H9 (cell line): ENCODE measurements around the gene IFT27. TPM values are rescaled to one million over a fixed set of nuclear protein-coding genes. Genes with fewer than 3 reads are reported as not detected.

Experiments
- DNase-seq: peaks from one replicate; pipeline ENCODE4 v3.0.0-alpha.2; 2017
- H2AFZ ChIP-seq: one replicate; pipeline ENCODE4 v1.6.1; 2013; ENCODE audit warnings: mild to moderate bottlenecking, low read length, control low read depth, moderate library complexity
- H2AK5ac ChIP-seq: 2 replicates; pipeline ENCODE4 v1.6.1; 2013; ENCODE audit warnings: low read length, control low read depth, mixed read lengths; ENCODE audit not compliant: insufficient read length
- H2BK120ac ChIP-seq: one replicate; pipeline ENCODE4 v1.6.1; 2013; ENCODE audit warnings: low read depth, mild to moderate bottlenecking, low read length, control low read depth, inconsistent platforms; ENCODE audit not compliant: poor library complexity, severe bottlenecking
- H2BK12ac ChIP-seq: 2 replicates; pipeline ENCODE4 v1.6.1; 2013; ENCODE audit warnings: low read length, control low read depth, mixed read lengths, low read depth; ENCODE audit not compliant: insufficient read length
- H2BK15ac ChIP-seq: 2 replicates; pipeline ENCODE4 v1.6.1; 2013; ENCODE audit warnings: low read depth, low read length, control low read depth
- H2BK20ac ChIP-seq: one replicate; pipeline ENCODE4 v1.6.1; 2013; ENCODE audit warnings: low read depth, mild to moderate bottlenecking, low read length, control low read depth, inconsistent platforms; ENCODE audit not compliant: poor library complexity, severe bottlenecking
- H2BK5ac ChIP-seq: 2 replicates; pipeline ENCODE4 v1.6.1; 2013; ENCODE audit warnings: low read length, control low read depth, mixed read lengths; ENCODE audit not compliant: insufficient read length
- H3K14ac ChIP-seq: 2 replicates; pipeline ENCODE4 v1.6.1; 2013; ENCODE audit warnings: low read length, control low read depth; ENCODE audit not compliant: insufficient read depth
- H3K18ac ChIP-seq: 2 replicates; pipeline ENCODE4 v1.6.1; 2013; ENCODE audit warnings: low read depth, mild to moderate bottlenecking, mixed read lengths, low read length, control low read depth; ENCODE audit not compliant: insufficient read length
- H3K23ac ChIP-seq: 2 replicates; pipeline ENCODE4 v1.6.1; 2013; ENCODE audit warnings: low read length, control low read depth, mixed read lengths, low read depth; ENCODE audit not compliant: insufficient read length
- H3K23me2 ChIP-seq: 2 replicates; pipeline ENCODE4 v1.6.1; 2013; ENCODE audit warnings: low read depth, mild to moderate bottlenecking, mixed read lengths, low read length, control low read depth; ENCODE audit not compliant: insufficient read length, poor library complexity, severe bottlenecking
- H3K27ac ChIP-seq: 2 replicates; pipeline ENCODE4 v1.5.1; 2013; ENCODE audit warnings: low read length, control low read depth, mixed read lengths, low read depth; ENCODE audit not compliant: insufficient read length
- H3K27me3 ChIP-seq: 2 replicates; pipeline ENCODE4 v1.6.1; 2013; ENCODE audit warnings: low read length, control low read depth, inconsistent platforms; ENCODE audit not compliant: insufficient read depth
- H3K4ac ChIP-seq: 2 replicates; pipeline ENCODE4 v1.6.1; 2013; ENCODE audit warnings: low read depth, mild to moderate bottlenecking, control low read depth, inconsistent platforms, low read length, moderate library complexity
- H3K4me1 ChIP-seq: 2 replicates; pipeline ENCODE4 v1.6.1; 2013; ENCODE audit warnings: low read length, control low read depth, inconsistent platforms; ENCODE audit not compliant: insufficient read depth
- H3K4me2 ChIP-seq: 2 replicates; pipeline ENCODE4 v1.6.1; 2013; ENCODE audit warnings: low read length, control low read depth, mixed read lengths; ENCODE audit not compliant: insufficient read length, insufficient read depth
- H3K56ac ChIP-seq: 2 replicates; pipeline ENCODE4 v1.6.1; 2013; ENCODE audit warnings: low read depth, mild to moderate bottlenecking, mixed read lengths, low read length, control low read depth; ENCODE audit not compliant: insufficient read length
- H3K79me1 ChIP-seq: 2 replicates; pipeline ENCODE4 v1.6.1; 2013; ENCODE audit warnings: low read depth, mild to moderate bottlenecking, moderate library complexity, low read length, control low read depth, inconsistent platforms; ENCODE audit not compliant: insufficient read depth, poor library complexity, severe bottlenecking
- H3K79me2 ChIP-seq: 2 replicates; pipeline ENCODE4 v1.6.1; 2013; ENCODE audit warnings: low read length, control low read depth, inconsistent platforms; ENCODE audit not compliant: insufficient read depth
- H3K9ac ChIP-seq: 2 replicates; pipeline ENCODE4 v1.6.1; 2013; ENCODE audit warnings: low read length, control low read depth, mixed read lengths; ENCODE audit not compliant: insufficient read length; ENCODE audit errors: extremely low read depth
- H3K9me3 ChIP-seq: one replicate; pipeline ENCODE4 v1.6.1; 2013; ENCODE audit warnings: low read depth, low read length, inconsistent platforms; ENCODE audit not compliant: control insufficient read depth
- H3T11ph ChIP-seq: one replicate; pipeline ENCODE4 v1.6.1; 2013; ENCODE audit warnings: mild to moderate bottlenecking, low read length, control low read depth, inconsistent platforms
- H4K20me1 ChIP-seq: one replicate; pipeline ENCODE4 v1.6.1; 2013; ENCODE audit not compliant: control insufficient read depth, insufficient read length, insufficient read depth
- H4K5ac ChIP-seq: 2 replicates; pipeline ENCODE4 v1.6.1; 2013; ENCODE audit warnings: low read depth, mild to moderate bottlenecking, mixed read lengths, low read length, control low read depth; ENCODE audit not compliant: insufficient read length
- H4K8ac ChIP-seq: replicated peaks from 2 replicates; pipeline ENCODE4 v1.6.1; 2013; ENCODE audit warnings: low read length, control low read depth, mixed read lengths, low read depth; ENCODE audit not compliant: insufficient read length
- H4K91ac ChIP-seq: 2 replicates; pipeline ENCODE4 v1.6.1; 2013; ENCODE audit warnings: low read depth, mild to moderate bottlenecking, moderate library complexity, mixed read lengths, low read length, control low read depth; ENCODE audit not compliant: insufficient read length
- H3K27ac Mint-ChIP-seq, 3 experiments: 2 replicates in 2 of 3; 3 replicates in 1 of 3; pipeline ENCODE4 v1.8.0; 2020 to 2021; ENCODE audit warnings: mixed read lengths in 3 of 3, mild to moderate bottlenecking in 1 of 3, moderate library complexity in 1 of 3
- H3K27me3 Mint-ChIP-seq: 2 replicates; pipeline ENCODE4 v1.8.0; 2021; ENCODE audit warnings: low read depth, mild to moderate bottlenecking, moderate library complexity, mixed read lengths
- H3K36me3 Mint-ChIP-seq, 3 experiments: 2 replicates in 2 of 3; 3 replicates in 1 of 3; pipeline ENCODE4 v1.8.0; 2020 to 2021; ENCODE audit warnings: low read depth in 3 of 3, mixed read lengths in 3 of 3; ENCODE audit not compliant: insufficient read depth in 1 of 3
- H3K4me1 Mint-ChIP-seq, 2 experiments: 2 replicates each; pipeline ENCODE4 v1.8.0; 2020; ENCODE audit warnings: mixed read lengths in 2 of 2
- H3K4me3 Mint-ChIP-seq, 2 experiments: 2 replicates in 1 of 2; 3 replicates in 1 of 2; pipeline ENCODE4 v1.8.0; 2020 to 2021; ENCODE audit warnings: mild to moderate bottlenecking in 2 of 2, mixed read lengths in 2 of 2, moderate library complexity in 1 of 2
- H3K9me3 Mint-ChIP-seq, 2 experiments: 2 replicates in 1 of 2; 3 replicates in 1 of 2; pipeline ENCODE4 v1.8.0; 2020; ENCODE audit warnings: mild to moderate bottlenecking in 2 of 2, mixed read lengths in 2 of 2, moderate library complexity in 1 of 2
- WGBS: extraction: QIAGEN DNeasy Blood & Tissue Kit; methylation state at CpG from one replicate; pipeline ENCODE4 v1.1.7; 2013; ENCODE audit warnings: missing lambda C conversion rate, low lambda C conversion rate, mixed read lengths; ENCODE audit not compliant: insufficient read length; ENCODE audit errors: extremely low coverage; 5-methylcytosine and 5-hydroxymethylcytosine counted together
- total RNA-seq: library from RNA; stranded (reverse); gene quantifications from 2 replicates; pipeline ENCODE4 v1.2.1, GENCODE V29; 2021
- TF ChIP-seq, protein P1 (sequence below): fragments of 200-600 bp; sonication (generic); conservative IDR thresholded peaks from 3 replicates; pipeline ENCODE4 v1.8.0; 2021; ENCODE audit warnings: antibody characterized with exemption, mild to moderate bottlenecking

IFT27 gene
- total RNA-seq, 1 experiment from 2014 or later, result 43.4 TPM

DNA sequence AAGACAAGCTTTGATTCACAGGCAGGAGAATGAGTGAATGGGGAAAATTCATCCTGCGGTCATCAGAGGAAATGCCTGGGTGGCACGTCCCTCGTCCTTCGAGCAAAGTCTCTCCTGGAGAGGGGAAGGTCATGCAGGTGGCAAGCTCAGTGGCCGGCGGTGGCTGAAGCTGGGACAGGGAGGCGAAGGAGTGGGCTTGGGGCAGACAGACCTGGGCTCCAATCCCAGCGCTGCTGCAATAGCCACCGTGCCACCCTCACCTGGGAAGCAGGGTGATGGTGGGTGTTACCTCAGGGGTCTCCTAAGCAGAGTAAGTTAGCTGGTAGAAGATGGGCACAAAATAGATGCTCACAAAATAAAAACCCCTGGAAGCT, 49.9 kb downstream of the IFT27 start:
- no peak overlapping the region for H3K4ac ChIP-seq
- H3K4me1 ChIP-seq, result no peaks in the 10 kb centered on the region
- no peak overlapping the region for H4K5ac ChIP-seq
- Mint-ChIP-seq H3K4me3 (no peak overlapping the region), H3K9me3 (no peaks in the 10 kb centered on the region; a peak in 1 of 5 replicates), H3K36me3 (no peaks in the 10 kb centered on the region; a peak in 1 of 7 replicates), H3K4me1 (peaks cover 5 to 7% of the 10 kb centered on the region in 2 experiments), H3K27me3 (peaks cover 34% of the 10 kb centered on the region), H3K27ac (no peak overlapping the region; a peak in 1 of 7 replicates)
- TF ChIP-seq, protein P1, sequence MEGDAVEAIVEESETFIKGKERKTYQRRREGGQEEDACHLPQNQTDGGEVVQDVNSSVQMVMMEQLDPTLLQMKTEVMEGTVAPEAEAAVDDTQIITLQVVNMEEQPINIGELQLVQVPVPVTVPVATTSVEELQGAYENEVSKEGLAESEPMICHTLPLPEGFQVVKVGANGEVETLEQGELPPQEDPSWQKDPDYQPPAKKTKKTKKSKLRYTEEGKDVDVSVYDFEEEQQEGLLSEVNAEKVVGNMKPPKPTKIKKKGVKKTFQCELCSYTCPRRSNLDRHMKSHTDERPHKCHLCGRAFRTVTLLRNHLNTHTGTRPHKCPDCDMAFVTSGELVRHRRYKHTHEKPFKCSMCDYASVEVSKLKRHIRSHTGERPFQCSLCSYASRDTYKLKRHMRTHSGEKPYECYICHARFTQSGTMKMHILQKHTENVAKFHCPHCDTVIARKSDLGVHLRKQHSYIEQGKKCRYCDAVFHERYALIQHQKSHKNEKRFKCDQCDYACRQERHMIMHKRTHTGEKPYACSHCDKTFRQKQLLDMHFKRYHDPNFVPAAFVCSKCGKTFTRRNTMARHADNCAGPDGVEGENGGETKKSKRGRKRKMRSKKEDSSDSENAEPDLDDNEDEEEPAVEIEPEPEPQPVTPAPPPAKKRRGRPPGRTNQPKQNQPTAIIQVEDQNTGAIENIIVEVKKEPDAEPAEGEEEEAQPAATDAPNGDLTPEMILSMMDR, result no peak
- no peaks in the 10 kb centered on the region; the same call in 1 of the 2 replicates for H3K27me3 ChIP-seq
- H4K20me1 ChIP-seq, result peaks cover 3% of the 10 kb centered on the region
- H2BK20ac ChIP-seq, result no peak overlapping the region
- H3K9ac ChIP-seq, result no peak overlapping the region
- no peak overlapping the region; the same call in 1 of the 2 replicates for H3K14ac ChIP-seq
- no peak overlapping the region for H3K4me2 ChIP-seq
- no peak overlapping the region for H2BK120ac ChIP-seq
- H3K27ac ChIP-seq, result no peak overlapping the region
- H2AFZ ChIP-seq, result no peak overlapping the region
- no peaks in the 10 kb centered on the region for H3K9me3 ChIP-seq
- no peak for DNase-seq
- no peak overlapping the region for H2BK5ac ChIP-seq
- no peak overlapping the region for H2BK12ac ChIP-seq
- no peak overlapping the region for H2BK15ac ChIP-seq
- H3K23me2 ChIP-seq, result no peaks in the 10 kb centered on the region
- no CpG with 5 or more reads among the region's 9 CpGs for WGBS
- H3K18ac ChIP-seq, result no peak overlapping the region
- no peaks in the 10 kb centered on the region for H3K79me1 ChIP-seq
- no peak overlapping the region for H4K8ac ChIP-seq
- no peaks in the 10 kb centered on the region for H3K79me2 ChIP-seq
- no peak overlapping the region for H2AK5ac ChIP-seq
- no peak overlapping the region for H3K56ac ChIP-seq
- H4K91ac ChIP-seq, result no peak overlapping the region
- H3T11ph ChIP-seq, result no peak overlapping the region
- H3K23ac ChIP-seq, result no peak overlapping the region
